ENCODE data around the gene STYXL2.

- TF ChIP-seq POLR2A (IDR thresholded peaks at IDR 0.05; ENCODE audit: low read length) (no peak), GATA1 (IDR thresholded peaks at IDR 0.05; ENCODE audit: low read depth, low read length) (no peak)
These were observed 23.4 kb downstream of the STYXL2 start for GRCh38 chr1:167117225-167117624.

Data from erythroblast (primary cell).